ENCODE measurements around the gene MUTYH.

MUTYH gene

GRCh38 chr1:45305231-45305630 lies 35.0 kb downstream of the MUTYH start:
- POLR2A ChIA-PET = interaction anchor here (0.6 to 1.2 kb wide), 2 partner anchors 34 to 187 kb away, joined by 3 read pairs; partner anchors contain the start of gene TOE1

GRCh38 chr1:45304311-45305081 lies 35.7 kb downstream of the MUTYH start:
- TF ChIP-seq CTCF (IDR thresholded peaks at IDR 0.05; ENCODE audit: insufficient read depth, low read length, missing control alignments) = no peak
- ChIA-PET CTCF (interaction anchor here (0.6 to 19.3 kb wide), 17 partner anchors 8 to 573 kb away, joined by 3 to 950 read pairs (median 4); partner anchors contain the start of genes HECTD3, MUTYH, RNU5D-1 and TOE1), POLR2A (interaction anchor here (1.2 to 1.8 kb wide), 2 partner anchors 35 to 293 kb away, joined by 3 to 20 read pairs; partner anchors contain the start of genes HECTD3, TOE1 and UROD)
- DNase-seq (ENCODE audit: low read depth, low spot score) = no peak
- H3K4me3 ChIP-seq (ENCODE audit: low read depth, low read length) = peak overlapping the region; percentile 79

More at GRCh38 chr1:45305231-45305630, 35.0 kb downstream of the MUTYH start:
- H3K4me3 ChIP-seq (ENCODE audit: low read depth, low read length) = no peak overlapping the region
- DNase-seq (ENCODE audit: low read depth, low spot score) = no peak
- TF ChIP-seq CTCF (IDR thresholded peaks at IDR 0.05; ENCODE audit: insufficient read depth, low read length, missing control alignments) = no peak
- CTCF ChIA-PET = interaction anchor here (0.8 to 19.3 kb wide), 7 partner anchors 10 to 574 kb away, joined by 3 to 950 read pairs (median 3); partner anchors contain the start of genes HECTD3, RNU5D-1, TOE1 and UROD

- peak; percentile 82 for TF ChIP-seq CTCF (IDR thresholded peaks at IDR 0.05; ENCODE audit: insufficient read depth, low read length, missing control alignments)
- POLR2A ChIA-PET = interaction anchor here (0.8 to 1.8 kb wide), 9 partner anchors 24 to 597 kb away, joined by 3 to 20 read pairs (median 5); partner anchors contain the start of genes EIF2B3, HECTD3, MMACHC and MUTYH
- CTCF ChIA-PET = interaction anchor here (0.6 to 19.3 kb wide), 19 partner anchors 9 to 545 kb away, joined by 3 to 950 read pairs (median 4); partner anchors contain the start of genes HECTD3, MUTYH, TOE1 and UROD
- peak overlapping the region; percentile 79 for H3K4me3 ChIP-seq (ENCODE audit: low read depth, low read length)
- peak; percentile 82 for DNase-seq (ENCODE audit: low read depth, low spot score)
Measured at GRCh38 chr1:45303520-45304310, 36.5 kb downstream of the MUTYH start.

- peak overlapping the region; percentile 63 for H3K4me3 ChIP-seq (ENCODE audit: low read depth, low read length)
- no peak for DNase-seq (ENCODE audit: low read depth, low spot score)
- POLR2A ChIA-PET = interaction anchor here (0.6 to 1.8 kb wide), 5 partner anchors 37 to 291 kb away, joined by 5 to 20 read pairs (median 8); partner anchors contain the start of genes HECTD3, MUTYH, PRDX1 and TOE1
- CTCF ChIA-PET = interaction anchor here (1.1 to 19.3 kb wide), 13 partner anchors 8 to 572 kb away, joined by 3 to 950 read pairs (median 5); partner anchors contain the start of genes HECTD3, MUTYH, RNU5D-1 and TOE1
- no peak for TF ChIP-seq CTCF (IDR thresholded peaks at IDR 0.05; ENCODE audit: insufficient read depth, low read length, missing control alignments)
Measured at GRCh38 chr1:45302505-45303150, 37.6 kb downstream of the MUTYH start.

GRCh38 chr1:45300669-45300997 lies 39.6 kb downstream of the MUTYH start:
- DNase-seq (ENCODE audit: low read depth, low spot score) = no peak
- CTCF ChIA-PET = interaction anchor here (0.7 to 19.3 kb wide), 22 partner anchors 9 to 585 kb away, joined by 3 to 950 read pairs (median 3); partner anchors contain the start of genes HECTD3, MUTYH, TOE1 and UROD
- H3K4me3 ChIP-seq (ENCODE audit: low read depth, low read length) = no peak overlapping the region
- POLR2A ChIA-PET = interaction anchor here (1.1 kb wide), 1 partner anchor 282 kb away, joined by 3 read pairs; no protein-coding TSS in a partner anchor
- TF ChIP-seq CTCF (IDR thresholded peaks at IDR 0.05; ENCODE audit: insufficient read depth, low read length, missing control alignments) = no peak
